ENCODE measurements around the gene NME7.
"Not testable (repeated sequence)": the region's sequence is repeated elsewhere in the genome, so short reads cannot be mapped to it uniquely, and the experiment has no call there.

NME7 gene

GRCh38 chr1:169207797-169208520 is 159.6 kb downstream of the NME7 start:
- DNase-seq = no peak

DNA sequence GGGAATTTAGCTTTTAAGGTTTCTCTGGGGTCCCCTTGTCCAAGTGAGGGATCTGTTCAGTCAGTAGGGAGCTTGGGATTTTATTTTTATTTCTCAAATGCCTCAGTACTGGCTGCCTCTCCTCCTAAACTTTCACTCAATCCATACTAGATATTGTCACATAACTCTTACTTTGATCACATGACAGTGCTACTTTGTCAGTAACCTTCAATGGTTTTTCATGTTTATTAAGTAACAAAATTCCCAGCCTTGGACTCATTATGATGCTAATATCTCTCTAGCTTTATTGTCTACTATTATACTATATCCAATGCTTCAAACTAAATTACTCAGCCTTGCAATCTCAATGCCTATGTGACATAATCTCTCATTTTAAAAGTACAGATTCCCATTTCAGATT is 163.4 kb downstream of the NME7 start:
- no peak for DNase-seq

DNA sequence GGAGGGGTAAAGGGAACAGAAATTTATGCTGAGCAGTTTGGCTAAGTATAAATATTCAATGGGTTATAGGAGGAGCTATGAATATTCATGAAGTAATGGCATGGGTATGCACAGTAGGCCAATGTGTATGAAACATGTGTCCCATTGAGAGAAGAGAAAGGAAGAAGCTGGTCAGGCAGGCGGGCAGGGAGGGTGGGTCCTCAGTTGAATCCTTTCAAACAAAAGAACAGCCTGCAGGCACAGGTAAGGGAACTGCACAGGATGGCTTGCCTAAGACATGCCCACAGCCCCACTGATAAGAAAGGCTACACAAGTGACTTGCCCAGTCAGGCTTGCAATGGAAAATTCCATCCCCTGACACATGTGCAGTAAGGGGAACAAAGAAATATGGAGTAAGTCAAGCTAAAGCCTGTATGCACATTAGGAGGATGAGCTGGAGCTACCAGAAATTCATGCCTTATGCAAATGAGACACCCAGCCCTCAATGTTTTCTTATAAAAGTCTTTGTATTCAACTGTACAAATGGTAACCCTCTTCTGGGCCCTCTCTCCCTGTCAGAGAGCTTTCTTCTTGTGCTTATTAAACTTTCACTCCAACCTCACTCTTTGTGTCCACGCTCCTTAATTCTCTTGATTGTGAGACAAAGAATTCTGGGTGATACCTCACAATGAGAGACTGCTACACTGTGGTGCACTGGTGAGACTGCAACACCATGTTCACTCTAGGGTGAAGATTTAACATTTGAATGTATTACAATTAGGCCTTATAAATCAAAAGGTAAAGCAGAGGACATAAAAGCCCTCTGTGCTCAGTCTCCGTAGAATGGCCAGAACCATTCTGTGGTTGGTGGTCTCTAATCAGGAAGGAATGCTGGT is 164.6 kb downstream of the NME7 start:
- no peak for DNase-seq

GRCh38 chr1:169201084-169201619 is 166.4 kb downstream of the NME7 start:
- DNase-seq = no peak

DNA sequence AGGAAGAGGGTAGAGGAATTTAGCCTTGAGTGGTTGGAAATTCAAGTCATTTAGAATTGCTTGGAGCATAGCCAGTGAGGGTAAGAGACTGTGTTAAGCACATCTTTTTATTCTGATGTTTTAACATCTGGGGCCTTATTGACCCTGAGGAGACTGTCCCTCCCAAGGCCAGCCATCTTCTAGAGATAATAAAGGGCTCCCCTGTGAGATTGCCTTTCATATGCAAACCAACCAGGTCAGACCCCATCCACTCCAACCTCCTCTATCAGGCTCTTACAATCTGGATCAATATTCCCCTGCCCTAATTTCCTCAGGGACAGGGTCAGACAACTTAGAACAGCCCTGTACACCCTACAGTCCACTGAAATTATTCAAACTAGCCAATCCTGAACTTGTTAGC is 167.3 kb downstream of the NME7 start:
- DNase-seq = no peak

GRCh38 chr1:169196581-169196980 is 171.0 kb downstream of the NME7 start:
- DNase-seq = no peak

DNA sequence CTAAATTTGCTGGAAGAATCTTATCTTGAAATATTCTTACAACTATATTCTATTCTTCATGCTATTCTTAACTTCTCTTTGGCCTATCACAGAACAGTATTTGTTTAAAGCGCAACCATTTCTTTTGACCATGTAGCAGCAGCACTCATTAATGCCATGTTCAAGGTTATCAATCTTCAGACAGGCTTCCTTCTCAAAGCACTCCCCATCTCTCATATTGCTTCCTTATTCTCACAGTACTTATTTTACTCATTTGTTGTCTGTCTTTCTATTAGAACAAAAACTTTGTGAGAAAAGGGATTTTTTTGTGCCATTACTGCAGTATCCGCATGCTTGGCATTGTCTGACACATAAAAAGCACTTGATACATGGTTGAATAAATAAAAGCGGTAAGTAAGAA is 171.4 kb downstream of the NME7 start:
- no peak for DNase-seq

GRCh38 chr1:169193191-169193850 is 174.3 kb downstream of the NME7 start:
- DNase-seq = no peak

DNA sequence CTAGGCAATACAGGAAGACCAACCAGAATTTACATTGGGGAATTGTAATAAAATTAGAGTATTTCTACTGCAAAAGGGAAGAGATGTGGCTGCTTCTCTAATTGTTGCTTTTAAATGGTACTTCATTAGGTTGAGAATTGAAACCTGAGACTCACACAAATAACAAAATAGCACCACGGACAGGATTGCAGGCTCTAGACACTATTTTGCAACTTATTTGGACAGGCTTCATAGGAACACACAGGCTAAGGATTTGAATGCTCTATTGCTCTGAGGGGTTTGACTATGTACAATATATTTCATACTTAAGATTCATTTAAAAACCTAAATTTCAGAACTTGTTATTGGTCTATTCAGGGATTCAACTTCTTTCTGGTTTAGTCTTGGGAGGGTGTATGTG is 181.5 kb downstream of the NME7 start:
- peak; percentile 22 for DNase-seq

DNA sequence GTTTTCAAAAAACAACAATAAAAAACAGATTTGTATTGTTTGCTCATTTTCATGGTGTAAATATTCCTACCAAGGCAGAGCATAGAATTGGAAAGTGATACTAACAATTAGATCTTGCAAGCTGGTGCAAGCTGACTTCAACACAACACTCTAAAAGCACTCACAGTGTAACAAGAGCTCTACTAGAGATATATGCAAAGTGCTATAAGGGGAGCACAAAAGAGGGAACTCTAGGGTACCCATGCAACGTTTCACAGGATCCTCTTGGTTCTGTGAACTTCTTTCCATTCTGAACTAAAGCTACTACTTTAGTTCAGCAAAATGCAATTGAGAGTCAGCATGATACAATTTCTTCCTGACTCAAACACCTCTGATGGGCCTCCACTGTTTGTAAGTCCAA is 182.8 kb downstream of the NME7 start:
- DNase-seq = peak; percentile 8

- no peak for DNase-seq
Observed at GRCh38 chr1:169180174-169180573, 187.4 kb downstream of the NME7 start.

- DNase-seq = not testable (repeated sequence)
Observed at GRCh38 chr1:169179431-169179830, 188.2 kb downstream of the NME7 start.

GRCh38 chr1:169175461-169175860 is 192.1 kb downstream of the NME7 start:
- DNase-seq = no peak

GRCh38 chr1:169163059-169163458 is 204.5 kb downstream of the NME7 start:
- no peak for DNase-seq

DNA sequence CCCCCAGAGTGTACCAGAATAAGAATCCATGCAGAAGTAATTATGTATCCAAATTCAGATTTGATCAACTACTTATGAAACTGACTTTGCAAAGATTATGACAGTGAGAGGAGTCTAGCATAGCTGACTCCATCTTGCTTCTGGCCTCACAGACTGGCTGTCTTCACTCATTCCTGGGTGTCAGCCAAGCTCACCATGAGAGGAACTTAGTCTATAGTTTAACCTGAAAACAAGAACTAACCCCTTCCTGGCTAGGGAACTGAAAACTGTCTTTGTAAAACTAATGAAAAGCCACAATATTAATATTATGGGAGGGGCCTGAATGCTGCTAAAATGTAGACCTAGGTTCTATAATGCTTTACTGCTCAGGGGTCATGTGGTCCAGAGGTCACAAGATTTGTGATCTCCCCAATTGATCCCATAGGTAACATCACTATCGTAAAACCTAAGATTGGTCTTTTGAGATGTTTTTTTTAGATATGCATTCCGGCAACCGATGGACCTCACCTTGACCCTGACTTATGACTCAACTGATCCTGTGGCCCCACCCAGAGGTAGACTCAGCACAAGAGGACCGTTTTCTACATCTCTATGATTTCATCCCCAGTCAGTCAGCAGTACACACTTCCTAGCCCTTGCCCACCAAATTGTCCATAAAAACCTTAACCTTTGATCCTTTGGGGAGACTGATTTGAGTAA is 206.0 kb downstream of the NME7 start:
- DNase-seq = no peak

DNA sequence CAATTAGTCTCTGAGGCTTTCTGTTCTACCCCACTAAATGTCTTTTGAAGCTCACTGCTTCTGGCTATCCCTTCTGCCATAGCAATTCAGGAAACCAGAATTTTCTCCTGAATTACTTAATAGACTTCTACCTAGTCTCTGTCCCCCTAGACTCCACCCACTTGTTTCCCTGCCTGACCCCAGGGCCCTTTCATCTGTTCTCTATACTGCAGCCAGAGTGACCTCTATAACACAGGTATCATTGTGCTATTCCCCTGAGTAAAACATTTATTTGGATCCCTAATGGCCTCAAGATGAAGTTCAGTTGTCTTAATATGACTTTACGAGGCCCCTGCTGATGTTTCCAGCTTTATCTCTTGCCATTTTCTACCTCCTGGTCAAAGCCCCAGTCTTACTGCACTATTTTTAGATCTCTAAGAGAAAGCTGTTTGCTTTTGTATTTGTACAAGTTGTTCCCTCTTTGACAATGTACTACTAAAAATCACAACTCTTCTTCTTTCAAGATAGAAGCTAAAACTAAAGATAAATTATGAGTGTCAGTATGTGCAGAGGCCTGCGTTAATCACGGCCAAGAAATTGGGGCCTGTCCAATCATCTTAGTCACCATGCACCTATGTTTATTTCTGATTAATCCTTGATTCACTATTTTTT is 206.6 kb downstream of the NME7 start:
- DNase-seq = no peak

GRCh38 chr1:169156580-169156979 is 211.0 kb downstream of the NME7 start:
- DNase-seq = no peak

DNA sequence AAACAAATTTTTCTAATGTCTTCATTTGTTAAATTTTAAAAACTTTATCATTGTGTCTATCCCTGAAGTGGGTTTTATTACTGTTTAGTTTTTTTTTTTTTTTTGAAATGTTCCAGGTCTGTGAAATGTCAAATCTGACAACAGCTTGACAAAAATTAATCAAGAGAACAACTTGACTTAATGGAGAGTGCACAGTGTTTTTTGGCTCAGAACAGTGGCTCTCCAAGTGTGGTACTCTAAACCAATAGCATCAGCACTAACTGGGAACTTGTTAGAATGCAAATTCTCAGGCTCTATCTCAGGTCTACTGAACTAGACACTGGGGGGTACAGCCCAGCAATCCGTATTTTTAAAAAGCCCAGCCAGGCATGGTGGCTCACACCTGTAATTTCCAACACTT is 211.9 kb downstream of the NME7 start:
- no peak for DNase-seq

GRCh38 chr1:169151338-169151837 is 216.2 kb downstream of the NME7 start:
- DNase-seq = no peak

GRCh38 chr1:169150641-169151337 is 216.8 kb downstream of the NME7 start:
- no peak for DNase-seq

- no peak for DNase-seq
Observed at GRCh38 chr1:169149555-169150286, 217.9 kb downstream of the NME7 start.
